Activated naive CD4-positive, alpha-beta T cell treated with anti-CD3 and anti-CD28 coated beads for 36 hours (primary cell): ENCODE results near the gene GGT5. TPM values are rescaled to one million over a fixed set of nuclear protein-coding genes. Genes with fewer than 3 reads are reported as not detected.
"Not testable (repeated sequence)": the region's sequence is repeated elsewhere in the genome, so short reads cannot be mapped to it uniquely, and the experiment has no call there.

Source experiments
- CTCF ChIA-PET: fragments of 350-600 bp; sonication (Branson Sonifier 250); formaldehyde crosslinking; loops from one replicate; lab custom pipeline; 2021; ENCODE audit warnings: antibody characterized with exemption; lab: Charles Lee
- DNase-seq: peaks from one replicate; pipeline ENCODE4 v3.0.0-alpha.2; 2020
- H3K27ac Mint-ChIP-seq: one replicate; pipeline ENCODE4 v1.8.0; 2021; ENCODE audit warnings: mild to moderate bottlenecking, mixed read lengths
- H3K27me3 Mint-ChIP-seq: one replicate; pipeline ENCODE4 v1.8.0; 2021; ENCODE audit warnings: low read depth, mixed read lengths
- H3K36me3 Mint-ChIP-seq: one replicate; pipeline ENCODE4 v1.8.0; 2021; ENCODE audit warnings: low read depth, mixed read lengths
- H3K4me1 Mint-ChIP-seq: one replicate; pipeline ENCODE4 v1.8.0; 2021; ENCODE audit warnings: low read depth, mixed read lengths
- H3K4me3 Mint-ChIP-seq: one replicate; pipeline ENCODE4 v1.8.0; 2021; ENCODE audit warnings: mild to moderate bottlenecking, moderate library complexity, mixed read lengths
- H3K9me3 Mint-ChIP-seq: one replicate; pipeline ENCODE4 v1.8.0; 2021; ENCODE audit warnings: mixed read lengths
- intact Hi-C: fragments of 100-400 bp; cut with micrococcal nuclease; formaldehyde crosslinking; loops from one replicate; pipeline ENCODE4 v1.15.1; 2023
- total RNA-seq, 2 experiments: library from RNA; stranded (reverse); gene quantifications; one replicate each; pipeline ENCODE4 v1.2.3, GENCODE V29; 2021

Gene GGT5
- total RNA-seq, 2 experiments from 2014 or later, result not detected

DNA sequence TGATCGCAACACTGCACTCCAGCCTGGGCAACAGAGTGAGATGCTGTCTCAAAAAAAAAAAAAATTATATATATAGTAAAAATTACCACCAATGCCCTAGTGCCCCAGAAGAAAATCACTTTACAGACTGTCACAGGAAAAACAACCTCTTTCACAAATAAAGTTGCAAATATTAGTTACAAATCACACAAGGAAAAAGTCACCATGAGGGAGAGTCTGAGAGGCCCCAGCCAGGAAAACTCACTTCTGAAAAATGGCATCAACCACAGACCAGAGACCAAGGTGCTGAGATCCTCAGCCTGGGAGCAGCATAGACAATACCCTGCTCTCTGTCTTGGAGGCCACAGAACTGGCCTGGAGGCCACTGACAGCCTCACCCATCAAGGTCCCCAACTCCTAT is 20.4 kb downstream of the GGT5 start:
- no peak for DNase-seq
- CTCF ChIA-PET, result no interaction called here
- intact Hi-C loops, result no loop called here

DNA sequence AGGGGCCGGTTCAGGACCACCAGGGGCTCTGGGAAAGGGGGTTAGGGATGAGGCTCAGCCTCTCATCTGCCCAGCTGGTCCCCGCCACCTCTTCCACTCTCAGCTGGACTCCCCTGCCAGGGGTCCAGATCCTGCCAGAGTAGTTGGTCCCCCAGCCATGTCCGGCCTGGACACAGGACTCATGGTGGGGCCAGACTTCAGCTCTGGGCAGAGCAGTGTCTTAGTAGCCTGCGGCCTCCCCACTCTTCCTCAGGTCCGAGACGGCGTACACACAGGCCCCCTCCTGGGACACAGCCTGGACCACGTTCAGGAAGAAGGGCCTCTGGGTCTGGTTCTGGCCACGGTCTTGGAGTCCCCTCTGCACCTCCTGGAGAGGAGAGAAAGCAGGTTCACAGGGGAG is 25.1 kb downstream of the GGT5 start:
- Mint-ChIP-seq H3K9me3 (peaks cover 2% of the 10 kb centered on the region), H3K27me3 (no peaks in the 10 kb centered on the region), H3K27ac (no peak overlapping the region), H3K4me1 (no peaks in the 10 kb centered on the region), H3K36me3 (no peaks in the 10 kb centered on the region), H3K4me3 (no peak overlapping the region)
- CTCF ChIA-PET, result no interaction called here
- intact Hi-C loops, result no loop called here
- no peak for DNase-seq

More for the DNA sequence above, 20.4 kb downstream of the GGT5 start:
- Mint-ChIP-seq H3K36me3 (no peaks in the 10 kb centered on the region), H3K9me3 (peaks cover 2% of the 10 kb centered on the region), H3K4me3 (no peak overlapping the region), H3K27me3 (no peaks in the 10 kb centered on the region), H3K4me1 (no peaks in the 10 kb centered on the region), H3K27ac (no peak overlapping the region)

DNA sequence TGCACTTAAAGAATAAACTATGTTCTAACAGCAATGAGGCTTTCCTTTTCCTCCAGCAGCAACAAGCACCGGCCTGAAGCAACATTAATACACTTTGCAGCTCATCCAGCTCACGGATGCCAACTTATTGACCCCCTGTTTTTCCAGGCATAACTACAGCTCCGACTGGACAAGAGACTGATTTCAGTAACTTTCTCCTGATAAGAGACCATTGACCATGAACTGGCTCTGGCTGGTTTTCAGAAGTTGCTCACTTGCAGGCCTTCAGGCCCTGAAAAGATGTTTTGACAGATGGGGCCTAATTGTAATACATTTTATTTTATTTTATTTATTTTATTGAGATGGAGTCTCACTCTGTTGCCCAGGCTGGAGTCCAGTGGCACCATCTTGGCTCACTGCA is 27.5 kb downstream of the GGT5 start:
- H3K36me3 Mint-ChIP-seq, result no peaks in the 10 kb centered on the region
- no peaks in the 10 kb centered on the region for H3K27me3 Mint-ChIP-seq
- no peak overlapping the region for H3K4me3 Mint-ChIP-seq
- CTCF ChIA-PET, result interaction anchor here (0.6 to 1.4 kb wide), 2 partner anchors 14 to 17 kb away, joined by 3 to 7 read pairs; no protein-coding TSS in a partner anchor
- no peaks in the 10 kb centered on the region for H3K4me1 Mint-ChIP-seq
- DNase-seq, result no peak
- intact Hi-C loops, result no loop called here
- H3K9me3 Mint-ChIP-seq, result no peaks in the 10 kb centered on the region
- H3K27ac Mint-ChIP-seq, result no peak overlapping the region

DNA sequence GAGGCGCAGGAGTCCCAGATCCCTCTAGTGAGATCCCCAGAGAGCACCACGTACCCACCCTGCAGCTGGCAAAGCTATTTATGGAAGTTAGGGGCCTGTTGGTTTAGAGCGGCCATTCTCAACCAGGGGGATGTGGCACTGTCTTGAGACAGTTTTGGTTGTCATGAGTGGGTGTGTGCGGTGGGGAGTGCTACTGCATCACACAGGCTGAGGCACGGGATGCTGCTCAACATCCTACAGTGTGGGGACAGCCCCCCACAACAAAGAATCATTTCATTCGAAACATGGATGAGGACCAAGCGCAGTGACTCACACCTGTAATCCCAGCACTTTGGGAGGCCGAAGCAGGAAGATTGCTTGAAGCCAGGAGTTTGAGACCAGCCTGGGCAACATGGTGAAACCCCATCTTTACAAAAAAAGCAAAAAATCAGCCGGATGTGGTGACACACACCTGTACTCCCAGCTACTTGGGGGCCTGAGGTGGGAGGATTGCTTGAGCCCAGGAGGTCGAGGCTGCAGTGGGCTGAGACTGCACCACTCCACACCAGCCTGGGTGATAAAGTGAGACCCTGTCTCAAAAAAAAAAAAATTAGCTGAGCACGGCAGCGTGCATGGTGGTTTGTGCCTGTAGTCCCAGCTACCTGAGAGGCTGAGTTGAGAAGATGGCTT is 28.2 kb downstream of the GGT5 start:
- no peak overlapping the region for H3K4me3 Mint-ChIP-seq
- intact Hi-C loops, result no loop called here
- no peaks in the 10 kb centered on the region for H3K36me3 Mint-ChIP-seq
- H3K4me1 Mint-ChIP-seq, result no peaks in the 10 kb centered on the region
- H3K27ac Mint-ChIP-seq, result no peak overlapping the region
- no peak for DNase-seq
- H3K9me3 Mint-ChIP-seq, result no peaks in the 10 kb centered on the region
- CTCF ChIA-PET, result no interaction called here
- no peaks in the 10 kb centered on the region for H3K27me3 Mint-ChIP-seq

DNA sequence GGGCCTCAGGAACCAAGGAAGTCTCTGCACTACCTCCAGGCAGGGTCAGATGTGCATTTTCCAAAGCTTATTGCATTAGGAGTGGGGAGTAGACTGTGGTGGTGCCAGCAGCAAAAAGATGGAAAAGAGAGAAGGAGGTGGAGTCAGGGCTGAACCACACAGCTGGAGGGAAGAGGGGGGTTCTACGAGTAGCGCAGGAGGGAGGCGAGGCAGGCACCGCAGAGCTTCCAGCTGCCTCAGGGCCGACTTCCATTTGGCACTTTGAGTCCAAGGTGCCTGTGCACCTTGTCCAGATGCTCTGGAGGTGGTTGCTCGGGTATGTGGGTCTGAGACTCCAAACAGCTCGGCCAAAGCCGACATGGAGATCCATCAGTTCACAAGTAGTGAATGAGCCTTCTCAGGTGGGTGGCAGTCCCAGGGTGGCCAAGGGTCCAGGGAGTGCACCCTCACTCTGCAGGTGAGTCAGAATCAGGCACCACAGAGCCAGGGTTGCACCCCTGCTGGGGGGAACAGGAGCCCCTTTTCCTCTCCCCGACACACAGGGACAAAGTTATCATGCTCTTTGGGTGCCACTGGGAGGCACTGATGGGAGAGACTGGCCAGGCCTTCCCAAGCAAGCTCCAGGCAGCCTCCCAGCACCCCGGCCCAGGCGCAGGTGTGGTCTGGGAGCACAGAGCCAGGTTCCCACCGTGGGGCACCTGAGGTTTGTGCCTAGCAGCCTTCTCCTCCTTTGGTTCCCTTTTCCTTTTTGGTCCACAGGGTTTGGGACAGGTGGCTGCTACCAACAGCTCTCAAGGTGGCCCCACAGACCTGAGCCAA is 30.2 kb downstream of the GGT5 start:
- Mint-ChIP-seq H3K4me3 (no peak overlapping the region), H3K4me1 (no peaks in the 10 kb centered on the region), H3K27ac (no peak overlapping the region), H3K27me3 (no peaks in the 10 kb centered on the region), H3K36me3 (no peaks in the 10 kb centered on the region), H3K9me3 (no peaks in the 10 kb centered on the region)
- CTCF ChIA-PET, result no interaction called here
- intact Hi-C loops, result no loop called here
- no peak for DNase-seq

DNA sequence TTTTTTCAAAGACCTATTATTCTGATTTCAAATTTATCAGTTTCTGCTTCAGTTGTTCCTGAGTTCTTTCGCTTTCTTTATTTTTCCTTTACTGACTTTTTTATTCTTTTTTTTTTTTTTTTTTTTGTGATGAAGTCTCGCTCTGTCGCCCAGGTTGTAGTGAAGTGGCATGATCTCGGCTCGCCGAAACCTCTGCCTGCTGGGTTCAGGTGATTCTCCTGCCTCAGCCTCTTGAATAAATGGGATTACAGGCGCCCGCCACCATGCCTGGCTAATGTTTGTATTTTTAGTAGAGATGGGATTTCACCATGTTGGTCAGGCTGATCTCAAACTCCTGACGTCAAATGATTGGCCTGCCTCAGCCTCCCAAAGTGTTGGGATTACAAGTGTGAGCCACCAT is 31.8 kb downstream of the GGT5 start:
- not testable (repeated sequence) for H3K27ac Mint-ChIP-seq

DNA sequence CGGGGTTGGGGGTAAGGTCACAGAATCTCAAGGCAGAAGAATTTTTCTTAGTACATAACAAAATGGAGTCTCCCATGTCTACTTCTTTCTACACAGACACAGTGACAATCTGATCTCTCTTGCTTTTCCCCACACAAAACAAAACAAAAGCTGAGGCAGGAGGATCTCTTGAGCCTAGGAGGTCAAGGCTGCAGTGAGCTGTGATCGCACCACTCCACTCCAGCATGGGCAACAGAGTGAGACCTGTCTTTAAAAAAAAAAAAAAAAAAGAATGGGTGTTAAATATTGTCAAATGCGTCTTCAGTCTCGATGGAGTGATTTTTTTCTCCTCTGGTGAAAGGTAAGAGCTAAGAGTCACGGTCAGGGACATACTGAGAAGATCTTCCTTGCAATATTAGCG is 33.2 kb downstream of the GGT5 start:
- peaks cover 13% of the 10 kb centered on the region for H3K4me1 Mint-ChIP-seq
- H3K36me3 Mint-ChIP-seq, H3K27ac Mint-ChIP-seq, intact Hi-C loops, H3K27me3 Mint-ChIP-seq, DNase-seq, H3K9me3 Mint-ChIP-seq, CTCF ChIA-PET, H3K4me3 Mint-ChIP-seq: not testable (repeated sequence)

More for the DNA sequence above, 31.8 kb downstream of the GGT5 start:
- H3K27me3 Mint-ChIP-seq, intact Hi-C loops, DNase-seq, H3K9me3 Mint-ChIP-seq, H3K4me3 Mint-ChIP-seq, H3K4me1 Mint-ChIP-seq, H3K36me3 Mint-ChIP-seq: not testable (repeated sequence)
- CTCF ChIA-PET, result interaction anchor here (0.6 to 0.7 kb wide), 2 partner anchors 14 to 17 kb away, joined by 3 read pairs; no protein-coding TSS in a partner anchor

DNA sequence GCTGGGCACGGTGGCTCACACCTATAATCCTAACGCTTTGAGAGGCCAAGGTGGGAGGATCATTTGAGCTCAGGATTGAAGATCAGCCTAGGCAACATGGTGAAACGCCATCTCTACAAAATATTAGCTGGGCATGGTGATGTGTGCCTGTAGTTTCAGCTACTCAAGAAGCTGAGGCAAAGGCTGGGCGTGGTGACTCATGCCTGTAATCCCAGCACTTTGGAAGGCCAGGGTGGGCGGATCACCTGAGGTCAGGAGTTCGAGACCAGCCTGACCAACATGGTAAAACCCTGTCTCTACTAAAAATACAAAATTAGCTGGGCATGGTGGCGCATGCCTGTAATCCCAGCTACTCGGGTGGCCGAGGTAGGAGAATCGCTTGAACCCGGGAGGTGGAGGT is 34.5 kb downstream of the GGT5 start:
- H3K27me3 Mint-ChIP-seq, H3K9me3 Mint-ChIP-seq, H3K36me3 Mint-ChIP-seq, H3K4me3 Mint-ChIP-seq, intact Hi-C loops, H3K27ac Mint-ChIP-seq, CTCF ChIA-PET, DNase-seq: not testable (repeated sequence)
- peaks cover 13% of the 10 kb centered on the region for H3K4me1 Mint-ChIP-seq

DNA sequence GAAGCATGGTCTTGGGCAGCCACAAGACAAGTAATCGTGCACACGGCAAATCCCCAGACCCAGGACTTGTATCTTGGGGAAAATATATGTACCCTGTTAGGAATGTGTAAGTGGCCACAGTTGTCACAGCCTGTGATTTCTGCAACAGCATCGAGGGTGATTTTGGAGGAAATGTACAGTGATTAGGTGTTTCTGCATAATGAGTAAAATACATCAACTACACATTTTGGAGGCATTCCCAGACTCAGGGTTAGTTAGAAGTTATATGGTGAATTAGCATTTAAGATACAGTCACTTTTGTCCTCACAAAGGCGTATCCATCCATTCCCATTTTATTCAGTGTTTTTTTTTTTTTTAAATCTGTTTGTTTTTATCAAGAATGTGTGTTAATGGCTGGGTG is 35.2 kb downstream of the GGT5 start:
- H3K36me3 Mint-ChIP-seq, result no peaks in the 10 kb centered on the region
- H3K27ac Mint-ChIP-seq, result no peak overlapping the region
- H3K4me1 Mint-ChIP-seq, result peaks cover 13% of the 10 kb centered on the region
- no peaks in the 10 kb centered on the region for H3K9me3 Mint-ChIP-seq
- intact Hi-C loops, result no loop called here
- H3K4me3 Mint-ChIP-seq, result no peak overlapping the region
- H3K27me3 Mint-ChIP-seq, result no peaks in the 10 kb centered on the region
- DNase-seq, result no peak
- CTCF ChIA-PET, result no interaction called here

DNA sequence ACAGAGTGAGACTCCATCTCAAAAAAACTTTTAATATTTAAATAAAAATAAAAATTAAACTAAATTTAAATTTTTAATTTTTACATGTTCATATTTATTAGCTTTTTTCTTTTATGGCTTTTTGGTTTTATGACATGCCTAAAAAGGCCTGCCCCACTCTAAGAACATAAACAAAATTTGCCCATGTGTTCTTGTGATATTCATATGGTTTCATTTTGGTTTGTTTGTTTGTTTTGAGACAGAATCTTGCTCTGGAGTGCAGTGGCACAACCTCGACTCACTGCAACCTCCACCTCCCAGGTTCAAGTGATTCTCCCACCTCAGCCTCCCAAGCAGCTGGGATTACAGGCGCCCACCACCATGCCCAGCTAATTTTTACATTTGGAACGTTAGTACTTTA is 35.9 kb downstream of the GGT5 start:
- Mint-ChIP-seq H3K36me3 (no peaks in the 10 kb centered on the region), H3K4me3 (no peak overlapping the region), H3K27ac (no peak overlapping the region), H3K27me3 (no peaks in the 10 kb centered on the region), H3K9me3 (no peaks in the 10 kb centered on the region), H3K4me1 (peaks cover 13% of the 10 kb centered on the region)
- DNase-seq, result no peak
- intact Hi-C loops, result no loop called here
- CTCF ChIA-PET, result interaction anchor here (1.1 kb wide), 1 partner anchor 23 kb away, joined by 4 read pairs; no protein-coding TSS in a partner anchor

DNA sequence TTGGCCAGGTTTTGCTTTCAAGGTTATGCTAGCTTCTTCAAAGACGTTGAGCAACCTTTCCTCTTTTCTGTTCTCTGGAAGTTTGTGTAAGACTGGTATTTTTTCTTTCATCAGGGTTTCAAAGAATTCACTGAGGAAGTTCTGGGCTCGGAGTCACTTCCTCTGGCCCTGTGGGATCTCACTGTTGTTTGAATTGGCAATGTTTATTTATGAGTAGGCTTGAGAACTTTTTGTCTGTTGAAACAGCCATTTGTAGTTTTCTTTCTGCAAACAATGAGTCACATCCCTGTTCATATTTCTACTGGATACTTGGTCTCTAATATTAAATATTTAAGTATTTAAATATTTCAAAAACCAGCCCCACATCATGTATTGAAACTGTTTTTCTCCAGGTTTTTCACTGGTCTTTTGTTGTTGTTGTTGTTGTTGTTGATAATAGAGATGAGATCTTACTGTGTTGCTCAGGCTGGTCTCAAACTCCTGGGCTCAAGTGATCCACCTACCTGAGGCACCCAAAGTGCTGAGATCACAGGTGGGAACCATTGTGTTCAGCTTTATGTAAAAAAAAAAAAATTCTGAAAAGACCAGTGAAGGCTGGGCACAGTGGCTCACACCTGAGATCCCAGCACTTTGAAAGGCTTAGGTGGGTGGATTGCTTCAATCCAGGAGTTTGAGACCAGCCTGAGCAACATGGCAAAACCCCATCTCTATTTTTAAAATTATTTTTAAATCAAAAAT is 36.7 kb downstream of the GGT5 start:
- H3K27me3 Mint-ChIP-seq, result no peaks in the 10 kb centered on the region
- no peak overlapping the region for H3K4me3 Mint-ChIP-seq
- no peaks in the 10 kb centered on the region for H3K9me3 Mint-ChIP-seq
- DNase-seq, result no peak
- H3K4me1 Mint-ChIP-seq, result peaks cover 13% of the 10 kb centered on the region
- H3K36me3 Mint-ChIP-seq, result no peaks in the 10 kb centered on the region
- CTCF ChIA-PET, result interaction anchor here (1.1 to 1.2 kb wide), 2 partner anchors 10 to 24 kb away, joined by 3 to 4 read pairs; no protein-coding TSS in a partner anchor
- intact Hi-C loops, result no loop called here
- no peak overlapping the region for H3K27ac Mint-ChIP-seq

DNA sequence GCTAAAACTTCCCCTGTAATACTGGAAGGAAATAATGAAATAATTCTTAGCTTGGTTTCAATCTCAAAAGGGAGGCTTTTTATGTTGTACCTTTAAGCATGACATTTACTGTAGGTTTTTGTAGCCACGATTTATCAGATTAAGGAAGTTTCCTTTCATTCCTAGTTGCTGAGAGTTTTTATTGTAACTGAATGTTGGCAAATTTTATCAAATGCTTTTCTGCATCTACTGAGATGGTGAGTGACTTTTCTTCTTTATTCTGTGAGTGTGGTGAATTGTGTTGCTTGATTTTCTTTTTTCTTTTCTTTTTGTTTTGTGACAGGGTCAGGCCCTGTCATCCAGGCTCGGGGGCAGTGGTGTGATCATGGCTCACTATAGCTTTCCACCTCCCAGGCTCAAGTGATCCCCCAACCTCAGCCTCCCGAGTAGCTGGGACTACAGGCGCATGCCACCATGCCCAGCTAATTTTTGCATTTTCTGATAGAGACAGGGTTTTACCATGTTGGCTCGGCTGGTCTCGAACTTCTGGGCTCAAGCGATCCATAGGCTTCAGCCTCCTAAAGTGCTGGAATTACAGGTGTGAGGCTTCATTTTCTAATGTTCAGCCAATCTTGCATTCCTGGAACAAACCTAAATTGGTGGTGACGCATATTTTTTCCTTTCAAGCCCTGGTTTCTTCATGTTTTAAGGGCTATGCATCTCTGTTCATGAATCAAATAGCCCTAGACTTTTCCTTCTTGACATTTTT is 37.4 kb downstream of the GGT5 start:
- CTCF ChIA-PET, result interaction anchor here (1.2 kb wide), 1 partner anchor 9 kb away, joined by 3 read pairs; no protein-coding TSS in a partner anchor
- H3K27ac Mint-ChIP-seq, result no peak overlapping the region
- intact Hi-C loops, result no loop called here
- H3K4me3 Mint-ChIP-seq, result no peak overlapping the region
- DNase-seq, result no peak
- no peaks in the 10 kb centered on the region for H3K36me3 Mint-ChIP-seq
- H3K4me1 Mint-ChIP-seq, result peaks cover 13% of the 10 kb centered on the region
- no peaks in the 10 kb centered on the region for H3K27me3 Mint-ChIP-seq
- H3K9me3 Mint-ChIP-seq, result no peaks in the 10 kb centered on the region
